Right renal cortex interstitium (tissue), 3 donors: ENCODE results near the gene MAD1L1. TPM values are rescaled to one million over a fixed set of nuclear protein-coding genes. Genes with fewer than 3 reads are reported as not detected.

ENCODE experiments used
- DNase-seq, 3 donors: peaks; one replicate each; pipeline ENCODE4 v3.0.0-alpha.2; 2013; ENCODE audit warnings: low read depth in 3 of 3, low spot score in 2 of 3
- polyA plus RNA-seq, 3 donors: library from polyadenylated mRNA; unstranded; fragments of 120-200 nt; gene quantifications; one replicate each; pipeline ENCODE4 v1.2.1, GENCODE V29; 2013; ENCODE audit not compliant: insufficient read length in 3 of 3

MAD1L1 gene
- polyA plus RNA-seq, 3 donors, result 22.9 to 26.0 (median 25.1) TPM

- no peak for DNase-seq
Measured at GRCh38 chr7:2022737-2023250, 210.0 kb downstream of the MAD1L1 start.

GRCh38 chr7:2022021-2022409 is 210.7 kb downstream of the MAD1L1 start:
- no peak for DNase-seq

GRCh38 chr7:2019711-2020511 is 212.8 kb downstream of the MAD1L1 start:
- DNase-seq, result no peak

- no peak for DNase-seq
Measured at GRCh38 chr7:2019461-2019710, 213.4 kb downstream of the MAD1L1 start.

- DNase-seq, result no peak
Measured at GRCh38 chr7:2018569-2019460, 213.9 kb downstream of the MAD1L1 start.

GRCh38 chr7:2017914-2018568 is 214.7 kb downstream of the MAD1L1 start:
- no peak for DNase-seq

- no peak for DNase-seq
Measured at GRCh38 chr7:2017481-2017891, 215.3 kb downstream of the MAD1L1 start.

GRCh38 chr7:2016761-2017480 is 215.8 kb downstream of the MAD1L1 start:
- DNase-seq, result no peak

GRCh38 chr7:2016021-2016631 is 216.6 kb downstream of the MAD1L1 start:
- no peak for DNase-seq

GRCh38 chr7:2015251-2015871 is 217.4 kb downstream of the MAD1L1 start:
- no peak for DNase-seq

- DNase-seq, result no peak
Measured at GRCh38 chr7:2014391-2015241, 218.1 kb downstream of the MAD1L1 start.

- DNase-seq, result no peak
Measured at GRCh38 chr7:2013381-2014311, 219.1 kb downstream of the MAD1L1 start.

- peak in 1 of 3 donors; percentile 59 for DNase-seq
Measured at GRCh38 chr7:2012981-2013380, 219.8 kb downstream of the MAD1L1 start.

GRCh38 chr7:2012044-2012900 is 220.5 kb downstream of the MAD1L1 start:
- no peak for DNase-seq

- no peak for DNase-seq
Measured at GRCh38 chr7:2011266-2012043, 221.3 kb downstream of the MAD1L1 start.
